Nephron (organoid): ENCODE measurements around the gene ANTXRL.
"Not testable (repeated sequence)": the region's sequence is repeated elsewhere in the genome, so short reads cannot be mapped to it uniquely, and the experiment has no call there.

Experiments used
- H3K27ac Mint-ChIP-seq, 3 experiments: 2 replicates each; pipeline ENCODE4 v1.8.0; 2020; ENCODE audit warnings: mixed read lengths in 3 of 3, mild to moderate bottlenecking in 2 of 3, moderate library complexity in 1 of 3
- H3K27me3 Mint-ChIP-seq: 2 replicates; pipeline ENCODE4 v1.8.0; 2021; ENCODE audit warnings: low read depth, mild to moderate bottlenecking, moderate library complexity, mixed read lengths
- H3K36me3 Mint-ChIP-seq: 2 replicates; pipeline ENCODE4 v1.8.0; 2020; ENCODE audit warnings: low read depth, mixed read lengths
- H3K4me1 Mint-ChIP-seq: 2 replicates; pipeline ENCODE4 v1.8.0; 2020; ENCODE audit warnings: mixed read lengths
- H3K4me3 Mint-ChIP-seq, 3 experiments: 2 replicates each; pipeline ENCODE4 v1.8.0; 2020; ENCODE audit warnings: mild to moderate bottlenecking in 3 of 3, mixed read lengths in 3 of 3, moderate library complexity in 2 of 3
- H3K9me3 Mint-ChIP-seq: 2 replicates; pipeline ENCODE4 v1.8.0; 2020; ENCODE audit warnings: mixed read lengths
- CTCF ChIP-seq, 3 experiments: fragments of 200-600 bp; sonication (generic); IDR thresholded peaks; one replicate each; pipeline ENCODE4 v1.5.0; 2021; ENCODE audit warnings: antibody characterized with exemption in 3 of 3; ENCODE audit not compliant: unreplicated experiment in 3 of 3

ANTXRL gene

GRCh38 chr10:46327685-46328084 is 40.9 kb downstream of the ANTXRL start:
- Mint-ChIP-seq H3K9me3 (no peaks in the 10 kb centered on the region), H3K36me3 (no peaks in the 10 kb centered on the region), H3K27ac (no peak overlapping the region), H3K27me3 (peaks cover 27% of the 10 kb centered on the region), H3K4me1 (peaks cover 22% of the 10 kb centered on the region), H3K4me3 (no peak overlapping the region)
- TF ChIP-seq CTCF (IDR thresholded peaks at IDR 0.05; ENCODE audit: unreplicated experiment in 3 of 3) = no peak

GRCh38 chr10:46328853-46329689 is 42.3 kb downstream of the ANTXRL start:
- no peak overlapping the region for H3K27ac Mint-ChIP-seq
- peaks cover 22% of the 10 kb centered on the region for H3K4me1 Mint-ChIP-seq
- H3K36me3 Mint-ChIP-seq = no peaks in the 10 kb centered on the region
- H3K9me3 Mint-ChIP-seq = no peaks in the 10 kb centered on the region
- TF ChIP-seq CTCF (IDR thresholded peaks at IDR 0.05; ENCODE audit: unreplicated experiment in 3 of 3) = no peak
- H3K4me3 Mint-ChIP-seq = no peak overlapping the region
- H3K27me3 Mint-ChIP-seq = peaks cover 27% of the 10 kb centered on the region

- no peak for TF ChIP-seq CTCF (IDR thresholded peaks at IDR 0.05; ENCODE audit: unreplicated experiment in 3 of 3)
Measured at GRCh38 chr10:46329690-46330016, 42.9 kb downstream of the ANTXRL start.

GRCh38 chr10:46330894-46331293 is 44.1 kb downstream of the ANTXRL start:
- no peaks in the 10 kb centered on the region for H3K9me3 Mint-ChIP-seq

More at GRCh38 chr10:46329690-46330016, 42.9 kb downstream of the ANTXRL start:
- Mint-ChIP-seq H3K27ac (no peak overlapping the region), H3K4me3 (no peak overlapping the region), H3K27me3 (peaks cover 27% of the 10 kb centered on the region), H3K36me3 (no peaks in the 10 kb centered on the region), H3K9me3 (no peaks in the 10 kb centered on the region), H3K4me1 (peaks cover 22% of the 10 kb centered on the region)

GRCh38 chr10:46365484-46365883 is 78.7 kb downstream of the ANTXRL start:
- H3K36me3 Mint-ChIP-seq, H3K4me3 Mint-ChIP-seq, H3K27ac Mint-ChIP-seq, H3K9me3 Mint-ChIP-seq, H3K27me3 Mint-ChIP-seq, H3K4me1 Mint-ChIP-seq: not testable (repeated sequence)

More at GRCh38 chr10:46330894-46331293, 44.1 kb downstream of the ANTXRL start:
- TF ChIP-seq CTCF (IDR thresholded peaks at IDR 0.05; ENCODE audit: unreplicated experiment in 3 of 3) = no peak
- Mint-ChIP-seq H3K27me3 (peaks cover 27% of the 10 kb centered on the region), H3K36me3 (no peaks in the 10 kb centered on the region), H3K27ac (no peak overlapping the region), H3K4me3 (no peak overlapping the region), H3K4me1 (peaks cover 15% of the 10 kb centered on the region)

- H3K4me3 Mint-ChIP-seq, H3K9me3 Mint-ChIP-seq, H3K36me3 Mint-ChIP-seq, H3K4me1 Mint-ChIP-seq, H3K27ac Mint-ChIP-seq, H3K27me3 Mint-ChIP-seq: not testable (repeated sequence)
Measured at GRCh38 chr10:46367209-46367608, 80.4 kb downstream of the ANTXRL start.

GRCh38 chr10:46367666-46368240 is 81.0 kb downstream of the ANTXRL start:
- H3K36me3 Mint-ChIP-seq, H3K4me1 Mint-ChIP-seq, H3K27me3 Mint-ChIP-seq, H3K27ac Mint-ChIP-seq, H3K9me3 Mint-ChIP-seq, H3K4me3 Mint-ChIP-seq: not testable (repeated sequence)

- H3K27ac Mint-ChIP-seq, H3K9me3 Mint-ChIP-seq: not testable (repeated sequence)
Measured at GRCh38 chr10:46368956-46369355, 82.2 kb downstream of the ANTXRL start.

GRCh38 chr10:46374410-46374809 is 87.6 kb downstream of the ANTXRL start:
- not testable (repeated sequence) for H3K9me3 Mint-ChIP-seq

More at GRCh38 chr10:46368956-46369355, 82.2 kb downstream of the ANTXRL start:
- not testable (repeated sequence) for H3K36me3 Mint-ChIP-seq, H3K4me3 Mint-ChIP-seq, H3K27me3 Mint-ChIP-seq, H3K4me1 Mint-ChIP-seq

GRCh38 chr10:46375406-46375805 is 88.6 kb downstream of the ANTXRL start, which contains the start of gene ANXA8L1:
ANXA8L1 (plus strand) TSS chr10:46375776; CDS start chr10:46375852, 76 bp downstream.
- not testable (repeated sequence) for H3K27me3 Mint-ChIP-seq, H3K4me3 Mint-ChIP-seq, H3K9me3 Mint-ChIP-seq, H3K27ac Mint-ChIP-seq, H3K36me3 Mint-ChIP-seq, H3K4me1 Mint-ChIP-seq

More at GRCh38 chr10:46374410-46374809, 87.6 kb downstream of the ANTXRL start:
- H3K4me1 Mint-ChIP-seq, H3K4me3 Mint-ChIP-seq, H3K36me3 Mint-ChIP-seq, H3K27me3 Mint-ChIP-seq, H3K27ac Mint-ChIP-seq: not testable (repeated sequence)

GRCh38 chr10:46377022-46377421 is 90.2 kb downstream of the ANTXRL start:
- H3K4me3 Mint-ChIP-seq, H3K9me3 Mint-ChIP-seq: not testable (repeated sequence)

More at GRCh38 chr10:46377022-46377421, 90.2 kb downstream of the ANTXRL start:
- H3K36me3 Mint-ChIP-seq, H3K4me1 Mint-ChIP-seq, H3K27me3 Mint-ChIP-seq, H3K27ac Mint-ChIP-seq: not testable (repeated sequence)
